Stomach (tissue), 19 donors: ENCODE data around the gene RGS7BP. TPM values are rescaled to one million over a fixed set of nuclear protein-coding genes. Genes with fewer than 3 reads are reported as not detected.

Source experiments
- DNase-seq, 2 donors: peaks; one replicate each; pipeline versions ENCODE4 v3.0.0 to v3.0.0-alpha.2; 2013 to 2019
- H3K27ac ChIP-seq, 5 donors: fragments of 200-600 bp in 4 of 5; sonication (generic) in 4 of 5; one replicate each; pipeline ENCODE4 v1.5.1; 2013 to 2019; ENCODE audit warnings: mild to moderate bottlenecking in 1 of 5, moderate library complexity in 1 of 5
- H3K27me3 ChIP-seq, 3 donors: fragments of 200-600 bp; sonication (generic); one replicate each; pipeline ENCODE4 v1.5.1; 2017 to 2019; ENCODE audit warnings: mixed run types in 1 of 3
- H3K36me3 ChIP-seq, 4 donors: fragments of 200-600 bp; sonication (generic); 1 replicate in 3 of 4; 2 replicates in 1 of 4; pipeline ENCODE4 v1.5.1; 2016 to 2019
- H3K4me1 ChIP-seq, 4 donors: fragments of 200-600 bp; sonication (generic); one replicate each; pipeline ENCODE4 v1.5.1; 2016 to 2019
- H3K4me3 ChIP-seq, 4 donors: fragments of 200-600 bp; sonication (generic) in 3 of 4; one replicate each; pipeline ENCODE4 v1.5.1; 2016 to 2019; ENCODE audit warnings: mild to moderate bottlenecking in 1 of 4
- H3K9me3 ChIP-seq, 4 donors: fragments of 200-600 bp; sonication (generic); one replicate each; pipeline ENCODE4 v1.5.1; 2016 to 2019
- CTCF ChIP-seq, 7 experiments: fragments of 450-650 bp in 4 of 7; fragments of 200-600 bp in 3 of 7; sonication (generic) in 3 of 7; IDR thresholded peaks; one replicate each; pipeline ENCODE4 v1.5.1; 2016 to 2019; ENCODE audit warnings: antibody characterized with exemption in 7 of 7, control low read depth in 2 of 7, mild to moderate bottlenecking in 1 of 7
- EP300 ChIP-seq: sonication (generic); formaldehyde crosslinking; IDR thresholded peaks from one replicate; pipeline ENCODE4 v1.6.1; 2017; ENCODE audit warnings: antibody characterized with exemption
- POLR2A ChIP-seq, 4 donors: fragments of 450-650 bp; IDR thresholded peaks; one replicate each; pipeline ENCODE4 v1.6.1; 2016; ENCODE audit warnings: antibody characterized with exemption in 4 of 4, control low read depth in 2 of 4, mild to moderate bottlenecking in 1 of 4, moderate library complexity in 1 of 4
- POLR2AphosphoS5 ChIP-seq, 3 donors: sonication (generic); formaldehyde crosslinking; IDR thresholded peaks; one replicate each; pipeline ENCODE4 v1.6.1; 2016; ENCODE audit warnings: antibody characterized with exemption in 3 of 3
- WGBS, 5 donors: extraction: QIAGEN DNeasy Blood & Tissue Kit in 3 of 5; methylation state at CpG; one replicate each; pipeline versions ENCODE4 v1.1.5 to v1.1.7; 2013 to 2018; 5-methylcytosine and 5-hydroxymethylcytosine counted together
- intact Hi-C: fragments of 100-400 bp; cut with DNase I; formaldehyde crosslinking; loops from one replicate; pipeline ENCODE4 v1.15.1; 2023; ENCODE audit warnings: low total_unique reads
- long read RNA-seq, 10 donors: transcript quantifications; one replicate each; lab custom pipeline, GENCODE V29; 2026
- polyA plus RNA-seq, 3 donors: library from polyadenylated mRNA; stranded (reverse); fragments of 200-250 nt; gene quantifications; one replicate each; pipeline ENCODE4 v1.2.3, GENCODE V29; 2013
- total RNA-seq, 5 donors: library from RNA; depleted of rRNA; stranded (reverse); fragments of >200 nt; gene quantifications; one replicate each; pipeline versions ENCODE4 v1.1.0 to v1.2.3, GENCODE V29; 2014 to 2016
- donor health status: healthy with polysubstance abuse.
- donor health status: Bipolar disorder and iron deficiency.
- donor health status: healthy.

RGS7BP gene
- total RNA-seq, result 10 to 100 TPM in 1 of 5 donors, 1 to 10 TPM in 4; 1.3 to 49.2 (median 2.2) TPM
- polyA plus RNA-seq, result 1 to 10 TPM in 1 of 3 donors, under 1 TPM in 2; 0.03 to 1.4 (median 0.50) TPM
- long read RNA-seq, donor 1, result 0 reads
- long read RNA-seq, donor 2, full-length matches to known transcripts, result 2 of 2 reads
- long read RNA-seq, donor 2, partial matches to known transcripts, result 0 of 2 reads
- long read RNA-seq, donor 2, other reads (novel, unspliced or antisense), result 0 of 2 reads
- long read RNA-seq, donor 3, result 0 reads
- long read RNA-seq, donor 4, result 0 reads
- long read RNA-seq, donor 5, result 0 reads
- long read RNA-seq, donor 6, full-length matches to known transcripts, result 1 of 1 reads
- long read RNA-seq, donor 6, partial matches to known transcripts, result 0 of 1 reads
- long read RNA-seq, donor 6, other reads (novel, unspliced or antisense), result 0 of 1 reads
- long read RNA-seq, donor 7, full-length matches to known transcripts, result 1 of 1 reads
- long read RNA-seq, donor 7, partial matches to known transcripts, result 0 of 1 reads
- long read RNA-seq, donor 7, other reads (novel, unspliced or antisense), result 0 of 1 reads
- long read RNA-seq, donor 8, result 0 reads
- long read RNA-seq, donor 9, result 0 reads
- long read RNA-seq, donor 10, full-length matches to known transcripts, result 1 of 1 reads
- long read RNA-seq, donor 10, partial matches to known transcripts, result 0 of 1 reads
- long read RNA-seq, donor 10, other reads (novel, unspliced or antisense), result 0 of 1 reads

DNA sequence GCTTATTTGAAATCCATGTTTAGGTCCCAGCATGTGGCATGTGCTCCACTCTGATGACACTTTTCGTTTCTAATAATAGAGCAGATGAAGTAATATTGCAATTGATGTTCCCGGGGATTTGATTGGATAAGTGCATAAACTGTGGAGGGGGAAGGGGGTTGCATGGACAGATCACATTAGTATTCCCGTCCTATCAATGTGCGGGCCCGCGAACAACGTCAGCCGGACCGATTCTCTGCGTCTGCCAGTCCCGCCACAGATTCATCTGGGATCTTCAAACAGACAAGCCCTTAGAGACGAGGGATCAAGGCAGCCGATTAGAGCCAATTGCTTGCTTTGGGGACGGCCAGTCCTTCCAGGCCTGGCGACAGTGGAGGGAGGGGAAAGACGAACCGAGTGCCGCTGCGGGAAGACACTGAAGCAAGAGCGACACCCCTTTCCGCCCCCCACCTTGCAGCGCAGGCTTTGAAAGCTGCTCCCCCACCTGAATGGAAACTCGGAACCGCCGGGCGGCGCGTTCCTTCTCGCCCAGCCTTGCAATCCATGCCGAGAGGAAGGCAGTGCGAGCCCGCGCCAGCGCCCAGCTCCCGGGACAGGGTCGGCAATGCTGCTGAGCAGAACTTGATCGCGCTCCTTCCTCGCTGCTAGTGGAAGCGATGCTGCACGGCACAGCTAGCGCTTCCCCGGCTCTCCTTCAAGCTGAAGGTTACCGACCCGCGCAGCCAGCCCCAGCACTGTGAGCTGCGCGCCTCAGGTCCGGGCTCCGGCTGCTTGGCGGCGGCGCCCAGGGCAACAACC is at the start of gene RGS7BP:
Gene RGS7BP (plus strand): TSS at position 247 of the 798 bp plus-strand sequence. CDS start 610 bp downstream, outside the sequence.
- Histone ChIP-seq H3K36me3 (no peaks in the 10 kb centered on the region), H3K27me3 (peaks cover 0 to 39% (median 18%) of the 10 kb centered on the region in 3 donors), H3K27ac (peak within 1 kb of the TSS in 3 of 5 donors; percentile 25 to 40 (median 27)), H3K4me3 (peak within 1 kb of the TSS; percentile 46 to 65 (median 56)), H3K9me3 (no peaks in the 10 kb centered on the region), H3K4me1 (peaks cover 0 to 25% (median 18%) of the 10 kb centered on the region in 4 donors)
- 3 to 5% (median 4%) methylated on average over 35 to 53 of the region's 53 CpGs for WGBS, 5 donors
- intact Hi-C loops, result no loop called here
- TF ChIP-seq CTCF (IDR thresholded peaks at IDR 0.05), result peak in 1 of 7 experiments; percentile 15
- TF ChIP-seq POLR2A (IDR thresholded peaks at IDR 0.05), result no peak
- TF ChIP-seq EP300, result no peak
- no peak for TF ChIP-seq POLR2AphosphoS5 (IDR thresholded peaks at IDR 0.05)
- DNase-seq, result peak; percentile 29 to 85

DNA sequence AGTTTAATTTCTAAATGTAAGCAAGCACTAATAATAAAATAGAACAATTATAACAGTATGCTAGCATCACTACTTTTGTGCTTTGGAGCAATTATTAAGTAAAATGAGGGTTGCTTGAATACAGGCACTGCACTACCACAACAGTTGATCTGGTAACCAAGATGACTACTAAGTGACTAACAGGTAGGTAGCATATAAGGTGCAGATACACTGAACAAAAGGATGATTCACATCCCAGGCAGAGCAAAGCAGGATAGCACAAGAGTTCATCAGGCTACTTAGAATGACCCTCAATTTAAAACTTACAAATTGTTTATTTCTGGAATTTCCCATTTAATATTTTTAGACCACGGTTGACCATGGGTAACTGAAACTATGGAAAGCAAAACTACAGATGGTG is 48.0 kb upstream of the RGS7BP start:
- DNase-seq, result no peak
- H3K27ac ChIP-seq, result no peak overlapping the region
- peaks cover 0 to 5% (median 1%) of the 10 kb centered on the region in 4 donors for H3K9me3 ChIP-seq
- H3K27me3 ChIP-seq, result no peaks in the 10 kb centered on the region
- WGBS, 5 donors, result 71 to 86% (median 81%) methylated on average over 1 of the region's 1 CpG
- H3K4me3 ChIP-seq, result no peak overlapping the region
- TF ChIP-seq POLR2AphosphoS5 (IDR thresholded peaks at IDR 0.05), result no peak
- TF ChIP-seq EP300, result no peak
- TF ChIP-seq CTCF (IDR thresholded peaks at IDR 0.05), result no peak
- no peak for TF ChIP-seq POLR2A (IDR thresholded peaks at IDR 0.05)
- intact Hi-C loops, result no loop called here
- no peaks in the 10 kb centered on the region for H3K36me3 ChIP-seq
- no peaks in the 10 kb centered on the region for H3K4me1 ChIP-seq

DNA sequence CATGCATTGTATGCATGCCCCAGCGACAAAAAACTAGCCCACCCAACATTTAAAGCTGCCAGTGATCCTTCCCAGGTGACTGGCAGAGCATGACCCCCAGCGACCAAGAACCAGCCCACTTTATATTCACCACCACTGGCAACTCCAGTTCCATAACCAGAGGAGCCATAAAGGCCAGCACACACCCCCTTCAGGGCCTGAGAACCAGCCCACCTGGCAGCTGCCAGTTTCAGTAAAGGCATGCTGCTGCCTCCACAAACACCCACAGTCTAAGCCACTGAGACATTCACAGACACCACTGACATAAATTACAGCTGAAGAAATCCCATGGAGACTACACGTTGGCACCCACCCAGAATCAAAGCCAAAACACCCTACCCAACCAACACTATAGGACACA is 46.9 kb upstream of the RGS7BP start:
- Histone ChIP-seq H3K4me3 (no peak overlapping the region), H3K27ac (no peak overlapping the region), H3K4me1 (no peaks in the 10 kb centered on the region), H3K36me3 (no peaks in the 10 kb centered on the region), H3K9me3 (peaks cover 0 to 10% (median 5%) of the 10 kb centered on the region in 4 donors), H3K27me3 (no peaks in the 10 kb centered on the region)
- DNase-seq, result no peak
- TF ChIP-seq POLR2AphosphoS5 (IDR thresholded peaks at IDR 0.05), result no peak
- no peak for TF ChIP-seq EP300
- WGBS, 5 donors, result 72 to 85% (median 82%) methylated on average over 1 to 3 of the region's 3 CpGs
- intact Hi-C loops, result no loop called here

DNA sequence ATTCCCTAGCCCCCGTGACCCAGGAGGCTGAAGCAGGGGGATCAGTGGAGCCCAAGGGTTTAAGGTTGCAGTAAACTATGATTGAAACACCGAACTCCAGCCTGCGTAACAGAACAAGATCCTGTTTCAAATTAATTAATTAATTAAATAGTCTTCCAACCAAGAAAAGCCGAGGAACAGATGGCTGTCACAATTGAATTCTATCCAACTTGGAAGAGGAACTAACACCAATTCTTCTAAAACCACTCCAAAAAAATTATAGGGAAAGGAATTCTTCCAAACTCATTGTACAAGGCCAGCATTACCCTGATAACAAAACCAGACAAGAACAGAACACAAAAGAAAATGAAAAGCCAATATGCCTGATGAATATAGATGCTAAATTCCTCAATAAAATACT is 43.4 kb upstream of the RGS7BP start:
- Histone ChIP-seq H3K4me3 (no peak overlapping the region), H3K9me3 (peaks cover 0 to 20% (median 8%) of the 10 kb centered on the region in 4 donors), H3K27me3 (no peaks in the 10 kb centered on the region), H3K4me1 (no peaks in the 10 kb centered on the region), H3K36me3 (no peaks in the 10 kb centered on the region), H3K27ac (no peak overlapping the region)
- 66 to 84% (median 67%) methylated on average over 4 of the region's 4 CpGs for WGBS, 5 donors
- DNase-seq, result no peak
- intact Hi-C loops, result no loop called here
- TF ChIP-seq POLR2AphosphoS5 (IDR thresholded peaks at IDR 0.05) (no peak), CTCF (IDR thresholded peaks at IDR 0.05) (no peak), EP300 (no peak), POLR2A (IDR thresholded peaks at IDR 0.05) (no peak)
